Measurements from ENCODE around the gene SULF2.
A peak's percentile ranks its signal among the peaks of the same experiment; 100 is the strongest.

SULF2 gene

GRCh38 chr20:47664744-47665143, 120.5 kb downstream of the SULF2 start:
- no peak for DNase-seq

GRCh38 chr20:47664068-47664437, 121.2 kb downstream of the SULF2 start:
- no peak for DNase-seq

DNA sequence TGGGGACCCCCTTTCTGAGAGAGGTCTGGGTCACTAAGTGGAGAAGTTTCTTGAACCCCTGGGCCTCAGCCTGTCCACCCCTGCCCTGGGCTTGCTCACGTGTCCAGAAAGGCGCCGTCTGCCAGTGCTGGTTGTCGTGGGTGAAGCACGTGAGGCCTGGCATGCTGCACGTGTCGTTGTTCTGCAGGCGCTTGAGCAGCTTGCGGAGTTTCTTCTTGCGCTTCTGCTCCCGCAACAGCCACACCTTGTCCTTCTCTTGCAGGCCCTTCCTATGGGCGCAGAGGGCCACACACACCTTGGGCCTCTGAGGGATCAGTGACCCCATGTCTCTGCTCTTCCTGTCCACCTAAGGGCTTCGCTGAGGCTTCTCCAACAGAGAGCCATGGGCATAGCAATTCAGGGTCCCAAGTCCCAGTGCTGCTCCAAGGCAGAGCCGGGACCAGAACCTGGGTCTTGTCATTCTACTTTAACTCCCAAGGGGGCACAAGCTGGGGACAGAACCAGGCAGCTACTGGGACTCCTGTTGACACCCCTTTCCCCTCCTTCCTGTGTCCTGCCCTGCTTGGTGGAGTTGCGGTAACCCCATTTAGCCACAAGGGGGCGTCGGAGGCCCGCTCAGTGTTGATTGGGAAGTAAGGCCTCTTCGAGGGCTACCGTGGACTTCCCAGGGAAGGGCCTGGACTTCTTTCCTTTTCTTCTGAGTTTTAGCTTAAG, 121.8 kb downstream of the SULF2 start:
- peak; percentile 72 for DNase-seq

DNA sequence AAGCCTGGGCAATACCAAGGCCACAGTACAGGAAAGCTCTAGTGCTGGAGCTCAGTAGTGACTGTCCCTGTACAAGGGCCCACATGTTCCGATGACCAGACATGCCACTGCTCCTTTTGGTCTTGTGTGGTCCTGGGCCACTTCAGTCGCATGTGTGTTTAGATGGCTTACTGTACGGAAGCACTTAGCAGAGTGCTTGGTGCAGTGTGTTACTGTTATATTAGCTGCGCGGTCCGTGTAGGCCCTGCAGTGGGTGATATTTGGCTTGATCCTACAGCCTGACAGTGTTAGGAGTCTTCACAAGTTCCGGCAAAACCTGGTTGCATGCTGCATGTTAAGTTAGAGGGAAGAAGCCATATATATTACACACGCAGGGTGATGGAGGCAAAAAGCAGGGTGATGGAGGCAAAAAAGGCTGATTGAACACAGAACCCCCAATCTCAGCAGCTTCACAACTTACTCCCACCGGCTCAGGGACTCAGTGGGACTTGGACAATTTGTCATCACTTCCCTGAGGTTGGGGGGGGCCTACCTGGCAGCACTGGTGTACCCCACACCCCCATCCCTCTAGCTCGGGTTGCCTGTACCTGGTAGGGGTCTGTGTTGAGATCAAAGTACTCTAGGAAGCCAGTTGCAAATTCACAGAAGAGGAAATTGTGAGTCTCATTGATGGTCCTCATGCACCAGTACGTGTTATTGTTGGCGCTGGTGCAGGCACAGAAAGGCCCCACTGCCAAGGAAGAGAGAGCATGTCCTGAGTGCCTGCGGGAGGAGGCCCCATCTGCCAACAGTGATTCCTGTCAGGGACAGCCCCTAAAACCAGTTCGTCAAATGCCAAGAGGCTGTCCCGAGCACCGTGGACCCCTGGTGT, 122.6 kb downstream of the SULF2 start:
- DNase-seq: no peak

DNA sequence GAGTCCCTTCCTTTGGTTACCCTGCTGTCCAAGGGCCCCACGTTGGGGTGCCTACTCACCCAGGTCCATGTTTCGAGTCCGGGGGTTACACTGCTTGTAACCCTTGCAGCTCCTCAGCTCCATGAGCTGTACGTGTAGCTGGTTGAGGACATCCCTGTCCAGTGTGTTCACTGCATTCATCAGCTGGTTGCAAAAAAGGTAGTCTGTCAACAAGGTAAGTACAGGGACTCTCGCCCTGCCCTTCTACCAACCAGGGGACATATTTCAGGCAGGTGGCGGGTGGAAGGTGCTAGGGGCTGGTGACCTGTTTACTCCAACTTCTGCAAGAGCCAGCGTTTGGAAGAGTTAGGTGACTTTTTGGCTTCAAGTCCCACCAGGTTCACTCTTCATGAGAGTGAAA, 123.6 kb downstream of the SULF2 start:
- DNase-seq: no peak

GRCh38 chr20:47660983-47661700, 124.1 kb downstream of the SULF2 start:
- no peak for DNase-seq

DNA sequence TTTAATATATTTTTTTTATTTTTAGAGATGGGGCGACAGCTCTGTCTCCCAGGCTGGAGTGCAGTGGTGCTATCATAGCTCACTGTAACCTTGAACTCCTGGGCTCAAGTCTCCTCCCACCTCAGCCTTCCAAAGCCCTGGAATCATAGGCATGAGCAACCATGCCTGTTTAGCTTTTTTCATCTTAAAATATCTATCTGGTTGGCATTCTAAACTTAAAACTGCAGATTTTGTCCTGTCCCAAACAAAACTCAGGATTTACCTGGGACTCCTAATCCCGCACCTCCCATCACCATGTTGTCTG, 124.7 kb downstream of the SULF2 start:
- DNase-seq: no peak

- DNase-seq: no peak
These were observed 125.2 kb downstream of the SULF2 start for GRCh38 chr20:47659904-47660601.

DNA sequence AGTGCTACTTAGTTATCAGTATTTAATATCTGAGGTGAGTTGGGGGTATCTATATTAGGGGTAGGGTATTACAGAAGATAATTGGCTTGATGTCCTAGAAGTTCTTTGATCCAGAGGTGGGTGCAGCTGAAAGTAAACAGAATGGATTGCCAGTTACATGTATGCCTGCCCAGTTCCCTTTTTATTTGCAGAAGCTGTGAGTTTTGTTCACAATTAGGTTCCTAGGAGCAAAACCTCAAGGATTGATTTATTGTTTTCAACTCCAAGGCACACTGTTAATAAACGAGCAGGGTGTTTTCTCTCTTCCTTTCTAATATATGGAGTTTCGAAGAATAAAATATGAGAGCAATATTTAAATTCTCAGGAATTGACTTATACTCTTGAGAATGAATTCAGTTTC, 129.0 kb downstream of the SULF2 start:
- DNase-seq: no peak

DNA sequence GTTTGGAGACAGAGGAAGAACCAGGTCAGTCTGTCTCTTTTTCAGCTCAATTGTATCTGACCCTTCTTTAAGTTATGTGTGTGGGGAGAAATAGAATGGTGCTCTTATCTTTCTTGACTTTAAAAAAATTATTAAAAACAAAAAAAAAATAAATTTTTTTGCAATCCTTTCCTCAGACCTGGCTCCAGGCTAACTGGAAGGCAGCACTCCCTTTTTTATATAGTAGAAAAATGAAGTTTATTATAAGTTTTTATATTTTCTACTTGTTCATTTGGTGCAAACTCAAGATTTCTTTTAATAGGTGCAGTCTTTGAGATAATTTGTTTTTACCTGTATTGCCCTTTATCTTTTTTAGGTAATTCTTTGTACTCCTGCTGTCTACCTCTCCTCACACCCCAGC, 129.6 kb downstream of the SULF2 start:
- no peak for DNase-seq

GRCh38 chr20:47654370-47654769, 130.9 kb downstream of the SULF2 start:
- no peak for DNase-seq

DNA sequence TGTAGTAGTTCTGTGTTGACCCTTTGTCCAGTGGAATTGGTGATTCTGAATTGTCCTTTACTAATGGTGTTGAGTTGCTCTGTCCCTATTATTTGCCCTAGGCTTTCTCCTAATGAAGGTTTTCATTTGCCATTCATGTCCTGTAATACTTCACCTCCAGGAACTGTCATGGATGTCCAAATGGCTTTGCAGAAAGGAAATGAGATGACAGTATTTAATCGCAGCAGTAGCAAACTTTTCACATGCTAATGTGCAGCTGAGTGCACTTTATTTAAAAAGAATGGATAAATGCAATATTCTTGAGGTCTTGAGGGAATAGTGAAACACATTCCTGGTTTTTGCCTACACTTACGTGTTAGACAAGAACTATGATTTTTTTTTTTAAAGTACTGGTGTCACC, 131.4 kb downstream of the SULF2 start:
- no peak for DNase-seq

GRCh38 chr20:47652794-47653193, 132.5 kb downstream of the SULF2 start:
- no peak for DNase-seq

GRCh38 chr20:47652301-47652700, 133.0 kb downstream of the SULF2 start:
- DNase-seq: no peak

GRCh38 chr20:47648943-47649342, 136.3 kb downstream of the SULF2 start:
- DNase-seq: no peak

GRCh38 chr20:47647994-47648393, 137.3 kb downstream of the SULF2 start:
- DNase-seq: no peak

GRCh38 chr20:47645632-47646031, 139.6 kb downstream of the SULF2 start:
- DNase-seq: no peak

GRCh38 chr20:47642624-47643023, 142.7 kb downstream of the SULF2 start:
- DNase-seq: peak; percentile 13

DNA sequence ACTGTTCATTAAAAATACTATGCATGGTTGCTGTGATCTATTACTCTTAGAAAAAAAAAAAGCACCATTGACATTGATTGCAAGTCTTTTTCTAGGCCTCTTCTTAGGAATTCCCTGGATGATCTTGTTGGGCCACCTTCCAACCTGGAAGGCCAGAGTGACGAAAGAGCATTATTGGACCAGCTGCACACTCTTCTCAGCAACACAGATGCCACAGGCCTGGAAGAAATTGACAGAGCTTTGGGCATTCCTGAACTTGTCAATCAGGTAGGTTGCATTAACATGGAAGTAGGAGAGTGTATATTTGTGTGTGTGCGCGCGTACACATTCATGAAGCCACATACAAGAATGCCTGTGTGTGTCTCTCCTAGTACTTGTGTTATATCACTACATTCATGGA, 143.2 kb downstream of the SULF2 start:
- DNase-seq: no peak

DNA sequence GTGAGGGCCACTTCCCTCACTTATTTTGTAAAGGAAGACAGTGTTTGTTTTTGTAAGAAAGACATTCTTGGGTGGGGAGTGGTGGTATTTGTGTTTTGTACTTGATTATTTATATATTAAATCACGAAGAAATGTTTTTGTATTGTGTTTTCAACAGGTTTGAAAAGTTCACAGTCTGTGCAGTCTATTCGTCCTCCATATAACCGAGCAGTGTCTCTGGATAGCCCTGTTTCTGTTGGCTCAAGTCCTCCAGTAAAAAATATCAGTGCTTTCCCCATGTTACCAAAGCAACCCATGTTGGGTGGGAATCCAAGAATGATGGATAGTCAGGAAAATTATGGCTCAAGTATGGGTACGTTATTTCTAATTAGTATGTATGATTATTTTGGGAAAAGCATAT, 146.4 kb downstream of the SULF2 start:
- DNase-seq: no peak

- no peak for DNase-seq
These were observed 150.0 kb downstream of the SULF2 start for GRCh38 chr20:47635256-47635655.

DNA sequence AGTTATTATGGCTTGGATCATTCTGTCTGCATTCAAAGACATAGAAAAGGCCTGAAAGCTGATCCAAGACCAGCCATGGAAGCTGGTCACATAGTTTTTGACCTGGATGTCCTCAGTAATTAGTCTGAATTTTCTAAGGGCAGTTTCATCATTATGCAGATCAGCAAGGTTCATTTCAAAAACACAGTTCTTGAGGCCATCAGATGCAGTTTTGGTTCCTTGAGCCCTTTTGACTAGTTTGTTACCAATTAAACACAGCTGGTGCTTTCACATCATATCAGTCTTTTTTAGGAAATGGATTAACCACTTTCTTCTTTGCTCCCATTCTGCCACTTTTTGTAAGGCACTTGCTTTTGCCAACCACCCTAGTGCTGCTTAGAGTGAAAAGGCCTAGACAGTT, 154.2 kb downstream of the SULF2 start:
- DNase-seq: no peak

DNA sequence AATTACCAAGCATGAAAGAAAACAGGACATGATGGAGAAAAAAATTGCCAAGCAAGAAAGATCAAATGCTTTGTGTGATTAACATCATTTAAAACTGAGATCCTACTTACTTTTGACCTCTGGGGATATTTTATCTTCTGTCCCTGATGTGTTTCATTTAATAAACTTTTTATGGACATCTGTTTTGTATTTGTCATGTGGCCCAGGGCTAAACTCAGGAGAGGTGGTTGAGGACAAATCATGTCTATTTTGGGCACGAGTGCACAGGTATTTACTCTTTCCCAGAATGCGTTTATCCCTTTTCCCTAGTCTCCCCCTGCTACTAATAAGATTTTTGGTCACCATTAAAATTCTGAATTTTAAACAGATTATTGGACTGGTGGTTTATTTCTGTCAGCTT, 155.4 kb downstream of the SULF2 start:
- DNase-seq: no peak
